GM12878 (cell line): ENCODE data around the gene ABCD4. TPM values are rescaled to one million over a fixed set of nuclear protein-coding genes. Genes with fewer than 3 reads are reported as not detected.

Source experiments
- ATAC-seq: fragments of 200-7000 bp; cut with Tn5 transposase; 3 replicates; pipeline ENCODE4 v1.9.1; 2020; ENCODE audit warnings: mild to moderate bottlenecking, moderate library complexity
- BruUV-seq: library from RNA; stranded (reverse); fragments of 400-500 nt; replicated peaks from 2 replicates; lab custom pipeline; 2021; lab: Mats Ljungman, UMichigan
- CTCF ChIA-PET: fragments of 300-600 bp; sonication (Branson Sonifier 250); formaldehyde crosslinking; extraction: SDS; loops from one replicate; lab custom pipeline; 2021; ENCODE audit warnings: inconsistent platforms; lab: Yijun Ruan, JAX
- POLR2A ChIA-PET: fragments of 350-600 bp; formaldehyde crosslinking; extraction: SDS; loops from one replicate; lab custom pipeline; 2021; ENCODE audit warnings: inconsistent platforms; lab: Charles Lee
- RAD21 ChIA-PET: fragments of 300-600 bp; sonication (Branson Sonifier 250); formaldehyde crosslinking; loops from one replicate; lab custom pipeline; 2023; ENCODE audit warnings: antibody characterized with exemption; ENCODE audit not compliant: unreplicated experiment; lab: Charles Lee
- SMC1A ChIA-PET: fragments of 300-600 bp; sonication (Branson Sonifier 250); formaldehyde crosslinking; loops from one replicate; lab custom pipeline; 2023; ENCODE audit not compliant: unreplicated experiment, uncharacterized antibody; lab: Charles Lee
- DNase-seq: peaks from one replicate; pipeline ENCODE4 v3.0.0-alpha.2; 2011; ENCODE audit warnings: low read depth, low spot score
- FAIRE-seq: peaks from 3 replicates; lab custom pipeline; 2011; peaks lifted over from hg19 to GRCh38; lab: Jason Lieb, UNC
- H2AFZ ChIP-seq: 2 replicates; pipeline ENCODE4 v1.6.0; 2011; ENCODE audit warnings: low read depth, low read length, control low read depth; ENCODE audit not compliant: control insufficient read depth
- H3K27ac ChIP-seq: 2 replicates; pipeline ENCODE4 v1.5.1; 2011; ENCODE audit warnings: control low read depth; ENCODE audit not compliant: control insufficient read depth, insufficient read depth
- H3K27me3 ChIP-seq, 2 experiments: replicated peaks in 1 of 2; 2 replicates each; pipeline versions ENCODE4 v1.6.0 to v1.6.1; 2011; ENCODE audit warnings: low read length in 1 of 2; ENCODE audit not compliant: control insufficient read depth in 2 of 2, insufficient read depth in 2 of 2
- H3K36me3 ChIP-seq, 2 experiments: 2 replicates each; pipeline ENCODE4 v1.5.1; 2011; ENCODE audit warnings: low read length in 1 of 2; ENCODE audit not compliant: control insufficient read depth in 2 of 2, insufficient read depth in 2 of 2
- H3K4me1 ChIP-seq: 2 replicates; pipeline ENCODE4 v1.6.1; 2011; ENCODE audit warnings: mild to moderate bottlenecking, low read length, moderate library complexity, mixed read lengths; ENCODE audit not compliant: control insufficient read depth, insufficient read depth
- H3K4me2 ChIP-seq: 2 replicates; pipeline ENCODE4 v1.6.0; 2011; ENCODE audit warnings: control low read depth; ENCODE audit not compliant: control insufficient read depth, insufficient read depth
- H3K4me3 ChIP-seq: fragments of 200-600 bp; sonication (generic); 2 replicates; pipeline ENCODE4 v1.5.1; 2016
- H3K79me2 ChIP-seq: 2 replicates; pipeline ENCODE4 v1.6.0; 2011; ENCODE audit warnings: low read length; ENCODE audit not compliant: control insufficient read depth, insufficient read depth
- H3K9ac ChIP-seq: 2 replicates; pipeline ENCODE4 v1.8.0; 2011; ENCODE audit warnings: low read length, control low read depth, mixed read lengths; ENCODE audit not compliant: control insufficient read depth, insufficient read depth
- H3K9me3 ChIP-seq: replicated peaks from 3 replicates; pipeline ENCODE4 v1.5.1; 2011; ENCODE audit warnings: mild to moderate bottlenecking, low read length; ENCODE audit not compliant: control insufficient read depth, insufficient read depth
- H4K20me1 ChIP-seq: 2 replicates; pipeline ENCODE4 v1.6.0; 2011; ENCODE audit not compliant: control insufficient read depth, insufficient read depth
- CHD1 ChIP-seq: IDR thresholded peaks from 2 replicates; pipeline ENCODE4 v1.6.1; 2012; ENCODE audit warnings: low read depth, low read length, improper control_type of control experiment
- DPF2 ChIP-seq: fragments of 450-650 bp; IDR thresholded peaks from 2 replicates; pipeline ENCODE4 v1.6.1; 2017; ENCODE audit warnings: mild to moderate bottlenecking
- ELK1 ChIP-seq: IDR thresholded peaks from 2 replicates; pipeline ENCODE4 v1.6.1; 2012; ENCODE audit warnings: low read depth, low read length, improper control_type of control experiment
- GATAD2B ChIP-seq: fragments of 450-650 bp; conservative IDR thresholded peaks from 2 replicates; pipeline ENCODE4 v1.6.1; 2017; ENCODE audit warnings: low read depth, mild to moderate bottlenecking, moderate library complexity
- HSF1 ChIP-seq: fragments of 150-350 bp; IDR thresholded peaks from 2 replicates; pipeline ENCODE4 v1.6.1; 2014; ENCODE audit warnings: mild to moderate bottlenecking, low read depth, low read length
- NFIC ChIP-seq: IDR thresholded peaks from 2 replicates; pipeline ENCODE4 v1.6.1; 2012; ENCODE audit warnings: low read depth, mild to moderate bottlenecking, inconsistent platforms, low read length, moderate library complexity
- SIN3A ChIP-seq: IDR thresholded peaks from 2 replicates; pipeline ENCODE4 v1.6.1; 2012; ENCODE audit warnings: low read depth, low read length, improper control_type of control experiment
- SP1 ChIP-seq: IDR thresholded peaks from one replicate; pipeline ENCODE4 v1.6.1; 2011; ENCODE audit warnings: low read depth, low read length
- SUZ12 ChIP-seq: fragments of 200-600 bp; sonication (generic); IDR thresholded peaks from one replicate; pipeline ENCODE4 v1.6.1; 2018; ENCODE audit warnings: antibody characterized with exemption, mild to moderate bottlenecking; ENCODE audit not compliant: unreplicated experiment
- TBL1XR1 ChIP-seq: IDR thresholded peaks from 2 replicates; pipeline ENCODE4 v1.6.1; 2012; ENCODE audit warnings: low read depth, low read length, improper control_type of control experiment
- ZBTB11 ChIP-seq: fragments of 450-650 bp; formaldehyde crosslinking; IDR thresholded peaks from 2 replicates; pipeline ENCODE4 v1.5.0; 2022; ENCODE audit warnings: mild to moderate bottlenecking, missing genetic modification characterization
- WGBS: methylation state at CpG from one replicate; pipeline ENCODE4 v1.1.6; 2016; ENCODE audit warnings: low lambda C conversion rate; ENCODE audit not compliant: insufficient replicate concordance, insufficient coverage; ENCODE audit errors: missing lambda C conversion rate; 5-methylcytosine and 5-hydroxymethylcytosine counted together
- in situ Hi-C: fragments of 300-500 bp; cut with MboI; formaldehyde crosslinking; loops from 9 replicates; pipeline ENCODE4 v1.14.3; 2018; ENCODE audit warnings: mixed read lengths
- intact Hi-C: fragments of 100-400 bp; cut with micrococcal nuclease; formaldehyde crosslinking; loops from one replicate; pipeline ENCODE4 v1.14.2; 2022; ENCODE audit not compliant: unreplicated experiment
- polyA plus RNA-seq, 11 experiments: library from polyadenylated mRNA; depleted of rRNA in 4 of 11; unstranded in 6 of 11; stranded (reverse) in 5 of 11; fragments of >200 nt; fragmentation: Nextera tagmentation in 4 of 11; fragmentation: Illumina TruSeq in 1 of 11; extraction: Ambion mirVana in 4 of 11; extraction: Trizol in 1 of 11; gene quantifications; 1 replicate in 1 of 11; 2 replicates in 10 of 11; pipeline versions ENCODE4 v1.2.1 to v1.2.3, GENCODE V29; 2011 to 2016; ENCODE audit warnings: inconsistent platforms in 2 of 11, missing spikeins in 2 of 11, low read depth in 1 of 11
- total RNA-seq, 4 experiments: library from RNA; depleted of rRNA in 3 of 4; stranded (reverse); fragments of >200 nt in 3 of 4; fragmentation: Illumina TruSeq in 1 of 4; extraction: Trizol in 1 of 4; gene quantifications; 2 replicates each; pipeline versions ENCODE4 v1.2.1 to v1.2.3, GENCODE V29; 2013 to 2021

ABCD4 gene
- total and polyA plus RNA-seq, 10 of the 15 experiments (the other 5 are each of a cell fraction or from before 2014, with no cell fraction given), result 5.7 to 29.5 (median 23.4) TPM

DNA sequence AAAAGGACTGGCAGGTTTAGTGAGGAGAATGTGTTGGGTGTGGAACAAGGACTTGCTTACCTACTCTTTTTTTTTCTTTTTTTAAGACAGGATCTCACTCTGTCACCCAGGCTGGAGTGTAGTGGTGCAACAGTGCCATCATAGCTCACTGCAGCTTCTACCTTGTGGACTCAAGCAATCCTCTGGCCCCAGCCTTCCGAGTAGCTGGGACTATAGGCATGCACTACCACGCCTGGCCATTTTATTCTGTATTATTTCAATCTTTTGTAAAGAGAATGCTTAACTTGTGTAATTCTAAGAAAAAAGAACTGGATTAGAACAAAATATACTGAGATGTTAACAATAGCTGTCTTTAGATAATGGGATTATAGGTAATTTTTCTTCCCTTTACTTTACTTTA, 43.6 kb upstream of the ABCD4 start:
- SMC1A ChIA-PET, result interaction anchor here (1.2 kb wide), 1 partner anchor 17 kb away, joined by 3 read pairs; no protein-coding TSS in a partner anchor
- peaks cover 0 to 1% of the 10 kb centered on the region in 2 experiments; a peak in 1 of 4 replicates for H3K27me3 ChIP-seq
- H3K9ac ChIP-seq, result no peak overlapping the region
- H3K9me3 ChIP-seq, result no peaks in the 10 kb centered on the region
- intact Hi-C loops (no loop called here), in situ Hi-C loops (no loop called here)
- ATAC-seq (no peak), DNase-seq (no peak), FAIRE-seq (no peak)
- H3K4me2 ChIP-seq, result no peak overlapping the region
- no peaks in the 10 kb centered on the region for H3K4me1 ChIP-seq
- H2AFZ ChIP-seq, result no peak overlapping the region
- RAD21 ChIA-PET, result no interaction called here
- TF ChIP-seq NFIC, result no peak
- TF ChIP-seq ZBTB11, result no peak
- no peak for TF ChIP-seq SUZ12
- TF ChIP-seq TBL1XR1, result no peak
- no peak for TF ChIP-seq CHD1
- no peak for TF ChIP-seq DPF2
- TF ChIP-seq SIN3A, result no peak
- TF ChIP-seq ELK1, result no peak
- no peak for TF ChIP-seq HSF1
- TF ChIP-seq SP1, result no peak
- no peak for TF ChIP-seq GATAD2B
- no peak overlapping the region for H3K27ac ChIP-seq
- H3K36me3 ChIP-seq, result no peaks in the 10 kb centered on the region
- WGBS, result 17% methylated on average over 2 of the region's 2 CpGs
- BruUV-seq, result no TSS peak
- no peak overlapping the region for H3K4me3 ChIP-seq
- H3K79me2 ChIP-seq, result no peaks in the 10 kb centered on the region
- no peaks in the 10 kb centered on the region for H4K20me1 ChIP-seq
- CTCF ChIA-PET, result interaction anchor here (0.7 kb wide), 1 partner anchor 456 kb away, joined by 4 read pairs; no protein-coding TSS in a partner anchor
- POLR2A ChIA-PET, result no interaction called here
